A673 (cell line): ENCODE results near the gene TMEM260.

ENCODE experiments used
- CTCF ChIP-seq: fragments of 300-800, 200-600 bp; sonication (generic); conservative IDR thresholded peaks from 2 replicates; pipeline ENCODE4 v1.5.1; 2017; ENCODE audit warnings: low read depth, mild to moderate bottlenecking, antibody characterized with exemption, low read length, moderate library complexity, mixed read lengths
- EZH2 ChIP-seq: fragments of 200-600 bp; sonication (generic); IDR thresholded peaks from 2 replicates; pipeline ENCODE4 v1.6.1; 2017; ENCODE audit warnings: borderline replicate concordance, low read depth, mild to moderate bottlenecking, mixed read lengths, antibody characterized with exemption, low read length; ENCODE audit not compliant: poor library complexity, severe bottlenecking

DNA sequence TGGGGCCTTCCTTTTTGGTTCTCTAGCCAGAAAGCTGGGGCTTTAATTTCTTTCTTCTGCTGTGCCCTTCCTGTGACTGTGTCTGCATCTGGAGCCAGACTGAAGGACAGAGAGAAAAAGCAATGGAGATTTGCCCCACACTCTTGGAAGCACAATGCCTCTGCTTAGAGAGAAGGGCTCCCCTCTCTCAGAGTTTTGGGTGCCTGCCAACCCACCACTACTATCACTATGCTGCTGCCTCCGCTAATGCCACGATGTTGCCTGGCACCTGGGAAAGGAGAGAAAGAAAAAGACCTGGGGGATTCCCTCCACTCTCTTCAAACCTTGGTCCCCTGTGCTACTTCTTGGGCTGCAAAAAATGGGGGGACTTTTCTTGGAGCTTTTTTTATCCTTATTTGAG, 52.6 kb downstream of the TMEM260 start:
- TF ChIP-seq EZH2 (no peak), CTCF (no peak)
